Muscle layer of duodenum (tissue), 2 donors: ENCODE measurements around the gene PEMT.

Experiments
- H3K27ac ChIP-seq: one replicate; pipeline ENCODE4 v1.7.0; 2013; ENCODE audit warnings: mild to moderate bottlenecking, low read length
- H3K27me3 ChIP-seq: one replicate; pipeline ENCODE4 v1.7.0; 2013; ENCODE audit warnings: low read depth, mild to moderate bottlenecking, control low read depth, low read length
- H3K36me3 ChIP-seq, 2 donors: one replicate each; pipeline ENCODE4 v1.7.0; 2013; ENCODE audit warnings: low read length in 2 of 2, control low read depth in 1 of 2, mild to moderate bottlenecking in 1 of 2; ENCODE audit not compliant: insufficient read depth in 2 of 2, control insufficient read depth in 1 of 2
- H3K4me1 ChIP-seq, 2 donors: one replicate each; pipeline ENCODE4 v1.7.0; 2013; ENCODE audit warnings: low read length in 2 of 2, mild to moderate bottlenecking in 2 of 2, control low read depth in 1 of 2, moderate library complexity in 1 of 2; ENCODE audit not compliant: insufficient read depth in 2 of 2, control insufficient read depth in 1 of 2
- H3K4me3 ChIP-seq, 2 donors: one replicate each; pipeline ENCODE4 v1.7.0; 2013; ENCODE audit warnings: low read length in 2 of 2, low read depth in 1 of 2, mild to moderate bottlenecking in 1 of 2
- H3K9me3 ChIP-seq, 2 donors: one replicate each; pipeline ENCODE4 v1.7.0; 2013; ENCODE audit warnings: low read length in 2 of 2, control low read depth in 1 of 2, mild to moderate bottlenecking in 1 of 2; ENCODE audit not compliant: control insufficient read depth in 1 of 2
- donor health status: healthy.

Gene PEMT

GRCh38 chr17:17526369-17526768 is 65.1 kb downstream of the PEMT start:
- peaks cover 0 to 7% of the 10 kb centered on the region in 2 donors for H3K4me1 ChIP-seq
- no peaks in the 10 kb centered on the region for H3K36me3 ChIP-seq
- no peak overlapping the region for H3K27ac ChIP-seq
- no peaks in the 10 kb centered on the region for H3K27me3 ChIP-seq
- H3K9me3 ChIP-seq: no peaks in the 10 kb centered on the region
- H3K4me3 ChIP-seq: no peak overlapping the region

DNA sequence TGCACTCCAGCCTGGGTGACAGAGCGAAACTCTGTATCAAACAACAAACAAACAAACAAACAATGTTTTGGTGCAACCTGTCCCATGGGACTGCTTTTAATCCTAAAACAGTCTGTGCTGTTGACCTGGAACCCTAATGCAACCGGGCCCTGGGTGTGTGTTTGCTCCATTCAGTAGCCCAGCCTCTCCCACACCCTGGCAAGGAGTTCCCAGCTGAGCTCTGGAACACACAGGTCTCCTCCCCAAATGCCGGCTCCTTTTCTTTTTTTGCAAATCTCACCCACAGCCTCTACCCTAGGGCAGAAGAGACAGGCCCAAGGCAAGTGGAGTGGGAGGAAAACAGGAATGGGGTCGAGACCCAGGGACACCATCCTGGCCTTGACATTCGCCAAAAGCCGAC is 65.6 kb downstream of the PEMT start:
- Histone ChIP-seq H3K4me3 (no peak overlapping the region), H3K9me3 (no peaks in the 10 kb centered on the region), H3K27ac (no peak overlapping the region), H3K4me1 (peaks cover 0 to 7% of the 10 kb centered on the region in 2 donors), H3K36me3 (no peaks in the 10 kb centered on the region), H3K27me3 (no peaks in the 10 kb centered on the region)

DNA sequence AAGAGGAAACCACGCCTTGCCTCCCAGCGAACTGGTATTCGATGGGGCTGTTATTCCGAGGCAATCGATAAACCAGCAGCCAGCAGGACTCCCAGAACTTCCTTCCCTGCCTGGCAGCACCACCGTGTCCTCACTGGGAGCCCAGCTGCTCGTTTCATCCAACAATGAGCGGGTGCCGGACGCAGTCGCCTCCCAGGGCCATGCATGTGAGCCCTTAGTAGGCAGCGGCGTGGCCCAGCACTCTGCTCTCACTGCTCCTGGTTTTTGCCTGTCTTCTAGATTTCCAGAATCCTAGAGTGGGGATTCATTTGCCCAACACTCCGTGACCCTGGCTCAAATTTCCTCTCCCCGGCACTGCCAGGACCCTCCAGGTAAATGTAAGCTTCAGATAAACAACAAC is 66.2 kb downstream of the PEMT start:
- no peaks in the 10 kb centered on the region for H3K27me3 ChIP-seq
- H3K4me3 ChIP-seq: no peak overlapping the region
- H3K4me1 ChIP-seq: peaks cover 0 to 7% of the 10 kb centered on the region in 2 donors
- no peaks in the 10 kb centered on the region for H3K9me3 ChIP-seq
- H3K27ac ChIP-seq: no peak overlapping the region
- no peaks in the 10 kb centered on the region for H3K36me3 ChIP-seq

DNA sequence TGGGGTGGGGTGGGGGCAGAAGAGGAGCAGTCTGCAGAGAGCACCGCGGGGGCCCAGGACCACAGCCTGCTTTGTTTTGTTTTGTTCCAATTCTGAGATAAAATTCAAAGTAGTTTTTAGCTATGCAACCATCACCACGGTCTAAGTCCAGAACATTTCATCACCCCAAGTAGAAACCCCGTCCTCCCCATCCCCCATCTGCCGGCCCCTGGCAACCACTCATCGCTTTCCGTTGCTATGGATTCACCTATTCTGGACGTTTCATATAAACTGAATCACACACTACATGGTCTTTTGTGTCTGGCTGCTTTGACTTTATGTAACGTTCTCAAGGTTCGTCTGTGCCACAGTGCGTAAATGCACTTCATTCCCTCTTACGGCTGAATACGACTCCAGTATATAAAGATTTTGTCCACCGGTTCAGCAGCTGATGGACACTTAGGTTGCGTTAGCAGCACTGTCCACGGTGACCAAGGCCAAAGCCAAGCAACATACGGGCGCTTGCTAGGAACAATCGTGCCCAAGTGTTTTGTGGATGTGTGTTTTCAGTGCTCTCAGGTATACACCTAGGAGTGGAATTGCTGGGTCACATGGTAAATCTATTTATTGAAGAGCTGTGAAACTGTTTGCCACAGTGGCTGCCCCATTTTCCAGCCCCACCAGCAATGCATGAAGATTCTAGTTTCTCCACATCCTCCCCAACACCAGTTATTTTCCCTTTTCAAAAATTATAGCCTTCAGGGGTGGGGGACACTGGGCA is 67.6 kb downstream of the PEMT start:
- Histone ChIP-seq H3K9me3 (no peaks in the 10 kb centered on the region), H3K27ac (no peak overlapping the region), H3K36me3 (no peaks in the 10 kb centered on the region), H3K27me3 (no peaks in the 10 kb centered on the region), H3K4me1 (peaks cover 0 to 7% of the 10 kb centered on the region in 2 donors), H3K4me3 (no peak overlapping the region)

DNA sequence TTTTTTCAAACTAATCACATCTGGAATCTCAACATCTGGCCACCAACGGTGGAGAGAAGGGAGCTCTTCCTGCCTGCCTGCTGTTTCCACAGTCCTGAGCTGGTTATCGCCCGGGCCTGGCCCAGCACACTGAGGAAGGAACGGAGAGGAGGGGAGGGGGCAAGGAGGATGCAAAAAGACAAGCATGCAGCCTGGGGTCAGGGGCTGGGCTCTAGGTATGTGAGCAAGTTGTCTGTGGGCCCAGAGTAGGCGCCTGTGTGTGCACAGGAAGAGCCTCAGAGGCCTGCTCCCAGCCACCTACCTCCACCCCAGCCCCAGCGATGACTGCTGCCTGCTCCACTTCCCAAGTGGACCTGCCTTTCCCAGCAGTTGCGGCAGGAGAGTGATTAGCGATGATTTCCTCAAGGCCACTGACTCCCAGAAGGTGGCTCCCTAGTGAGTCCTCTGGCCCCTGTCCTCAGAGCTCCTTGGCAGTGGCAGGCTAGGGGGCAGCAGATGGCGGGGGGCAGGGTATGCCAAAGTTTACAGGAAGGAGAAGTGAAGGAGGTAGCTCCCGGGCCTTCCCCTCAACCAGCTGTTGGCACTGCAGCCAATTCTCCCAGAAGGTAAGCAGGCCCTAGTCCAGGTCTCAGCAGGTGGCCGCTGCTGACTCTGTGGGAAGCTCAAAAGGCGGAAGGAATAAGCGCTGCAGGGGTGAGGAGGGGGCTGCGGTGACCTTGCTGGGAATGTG is 68.3 kb downstream of the PEMT start:
- Histone ChIP-seq H3K36me3 (no peaks in the 10 kb centered on the region), H3K9me3 (no peaks in the 10 kb centered on the region), H3K4me3 (no peak overlapping the region), H3K4me1 (peaks cover 0 to 7% of the 10 kb centered on the region in 2 donors), H3K27ac (no peak overlapping the region), H3K27me3 (no peaks in the 10 kb centered on the region)

GRCh38 chr17:17520599-17521232 is 70.8 kb downstream of the PEMT start:
- peaks cover 0 to 3% of the 10 kb centered on the region in 2 donors for H3K36me3 ChIP-seq
- no peaks in the 10 kb centered on the region for H3K9me3 ChIP-seq
- no peaks in the 10 kb centered on the region for H3K4me1 ChIP-seq
- no peaks in the 10 kb centered on the region for H3K27me3 ChIP-seq
- H3K27ac ChIP-seq: no peak overlapping the region
- no peak overlapping the region for H3K4me3 ChIP-seq

GRCh38 chr17:17519886-17520285 is 71.6 kb downstream of the PEMT start:
- Histone ChIP-seq H3K27ac (no peak overlapping the region), H3K4me1 (no peaks in the 10 kb centered on the region), H3K9me3 (no peaks in the 10 kb centered on the region), H3K4me3 (no peak overlapping the region), H3K36me3 (peaks cover 0 to 5% of the 10 kb centered on the region in 2 donors), H3K27me3 (no peaks in the 10 kb centered on the region)

- Histone ChIP-seq H3K4me1 (no peaks in the 10 kb centered on the region), H3K27ac (no peak overlapping the region), H3K27me3 (no peaks in the 10 kb centered on the region), H3K36me3 (peaks cover 0 to 5% of the 10 kb centered on the region in 2 donors), H3K4me3 (no peak overlapping the region), H3K9me3 (no peaks in the 10 kb centered on the region)
Observed at GRCh38 chr17:17518951-17519350, 72.6 kb downstream of the PEMT start.

DNA sequence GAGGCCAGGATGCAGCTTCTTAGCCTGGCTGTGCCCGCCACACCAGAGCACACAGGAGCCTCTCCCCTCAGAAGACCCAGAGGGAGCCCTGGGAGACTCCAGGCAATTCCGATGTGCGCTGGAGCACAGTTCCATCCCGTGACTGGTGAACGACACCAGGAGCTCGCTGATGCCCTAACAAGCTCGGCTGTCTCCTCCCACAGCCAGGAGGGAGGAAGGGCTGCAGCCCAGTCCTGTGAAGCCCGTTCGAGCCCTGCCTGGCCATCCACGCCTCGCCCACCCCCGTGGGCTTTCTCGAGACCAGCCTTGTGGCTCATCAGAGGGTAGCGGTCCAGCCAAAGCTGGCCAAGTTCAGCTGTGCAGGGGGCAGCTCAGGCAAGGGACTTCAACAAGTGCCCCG is 73.5 kb downstream of the PEMT start:
- H3K4me3 ChIP-seq: no peak overlapping the region
- no peaks in the 10 kb centered on the region for H3K27me3 ChIP-seq
- peaks cover 0 to 5% of the 10 kb centered on the region in 2 donors for H3K36me3 ChIP-seq
- H3K27ac ChIP-seq: no peak overlapping the region
- no peaks in the 10 kb centered on the region for H3K9me3 ChIP-seq
- H3K4me1 ChIP-seq: no peaks in the 10 kb centered on the region

GRCh38 chr17:17516941-17517720 is 74.4 kb downstream of the PEMT start:
- Histone ChIP-seq H3K4me1 (no peaks in the 10 kb centered on the region), H3K27me3 (no peaks in the 10 kb centered on the region), H3K36me3 (peaks cover 0 to 5% of the 10 kb centered on the region in 2 donors), H3K4me3 (no peak overlapping the region), H3K27ac (no peak overlapping the region), H3K9me3 (no peaks in the 10 kb centered on the region)
